ENCODE results near the gene BRAF.
"Not testable (repeated sequence)": the region's sequence is repeated elsewhere in the genome, so short reads cannot be mapped to it uniquely, and the experiment has no call there.

BRAF gene

DNA sequence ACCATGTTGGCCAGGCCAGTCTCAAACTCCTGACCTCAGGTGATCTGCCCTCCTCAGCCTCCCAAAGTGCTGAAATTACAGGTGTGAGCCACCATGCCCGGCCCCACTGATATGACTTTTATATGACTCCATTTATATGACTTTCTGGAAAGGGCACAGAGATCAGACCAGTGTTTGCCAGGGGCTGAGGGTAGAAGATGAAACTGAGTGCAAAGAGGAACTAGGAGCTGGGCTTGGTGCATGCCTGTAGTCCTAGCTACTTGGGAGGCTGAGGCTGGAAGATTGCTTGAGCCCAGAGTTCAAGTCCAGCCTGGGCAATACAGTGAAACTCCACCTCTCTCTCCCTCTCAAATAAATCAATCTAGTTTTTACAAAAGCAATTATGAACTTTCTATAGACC lies 7.5 kb downstream of the BRAF start:
- no peak for DNase-seq

GRCh38 chr7:140915935-140916555 lies 8.7 kb downstream of the BRAF start:
- DNase-seq = no peak

- peak in 1 of 2 experiments; percentile 6 for DNase-seq
These were observed 10.6 kb downstream of the BRAF start for GRCh38 chr7:140914083-140914482.

- DNase-seq = not testable (repeated sequence)
These were observed 11.2 kb downstream of the BRAF start for GRCh38 chr7:140913596-140913928.

GRCh38 chr7:140911746-140912145 lies 13.0 kb downstream of the BRAF start:
- DNase-seq = no peak

GRCh38 chr7:140909476-140910161 lies 15.1 kb downstream of the BRAF start:
- DNase-seq = no peak

- DNase-seq = no peak
These were observed 16.4 kb downstream of the BRAF start for GRCh38 chr7:140908361-140908760.

GRCh38 chr7:140903741-140904480 lies 20.8 kb downstream of the BRAF start:
- DNase-seq = no peak

DNA sequence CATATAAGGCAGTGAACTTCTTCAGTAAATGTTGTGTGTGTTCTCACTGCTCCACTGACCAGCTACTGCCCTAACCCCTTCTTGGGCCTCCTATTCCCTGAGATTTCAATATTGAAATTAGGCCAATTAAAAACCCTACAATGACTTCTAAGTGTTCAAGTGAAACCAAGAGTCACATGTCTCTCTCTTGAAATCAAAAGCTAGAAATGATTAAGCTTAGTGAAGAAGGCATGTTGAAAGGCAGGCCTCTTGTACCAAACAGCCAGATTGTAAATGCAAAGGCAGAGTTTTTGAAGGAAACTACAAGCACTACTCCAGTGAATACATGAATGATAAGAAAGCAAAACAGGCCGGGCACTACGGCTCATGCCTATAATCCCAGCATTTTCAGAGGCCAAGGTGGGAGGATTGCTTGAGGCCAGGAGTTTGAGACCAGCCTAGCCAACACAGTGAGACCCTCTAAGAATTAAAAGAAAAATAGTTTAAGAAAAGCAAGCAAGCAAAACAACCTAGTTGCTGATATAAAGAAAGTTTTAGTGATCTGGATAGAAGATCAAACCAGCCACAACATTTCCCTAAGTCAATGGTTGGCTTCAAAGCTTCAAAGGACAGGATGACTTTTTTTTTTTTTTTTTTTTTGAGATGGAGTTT lies 22.3 kb downstream of the BRAF start:
- no peak for DNase-seq

DNA sequence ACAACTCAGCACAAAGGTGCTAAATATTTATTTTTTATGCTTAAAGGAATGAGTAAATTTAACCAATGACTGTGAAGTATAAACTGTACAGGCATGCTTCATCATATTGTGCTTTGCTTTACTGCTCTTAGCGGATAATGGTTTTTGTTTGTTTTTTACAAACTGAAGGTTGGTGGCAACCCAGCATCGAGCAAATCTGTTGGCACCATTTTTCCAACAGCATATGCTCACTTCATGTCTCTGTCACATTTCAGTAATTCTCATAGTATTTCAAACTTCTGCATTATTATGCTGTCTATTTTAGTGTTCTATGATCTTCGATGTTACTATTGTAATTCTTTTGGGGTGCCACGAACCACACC lies 22.8 kb downstream of the BRAF start:
- no peak for DNase-seq

- DNase-seq = peak; percentile 21 to 57
These were observed 24.8 kb downstream of the BRAF start for GRCh38 chr7:140899883-140900282.

GRCh38 chr7:140898786-140899536 lies 25.8 kb downstream of the BRAF start:
- DNase-seq = peak; percentile 54 to 86

DNA sequence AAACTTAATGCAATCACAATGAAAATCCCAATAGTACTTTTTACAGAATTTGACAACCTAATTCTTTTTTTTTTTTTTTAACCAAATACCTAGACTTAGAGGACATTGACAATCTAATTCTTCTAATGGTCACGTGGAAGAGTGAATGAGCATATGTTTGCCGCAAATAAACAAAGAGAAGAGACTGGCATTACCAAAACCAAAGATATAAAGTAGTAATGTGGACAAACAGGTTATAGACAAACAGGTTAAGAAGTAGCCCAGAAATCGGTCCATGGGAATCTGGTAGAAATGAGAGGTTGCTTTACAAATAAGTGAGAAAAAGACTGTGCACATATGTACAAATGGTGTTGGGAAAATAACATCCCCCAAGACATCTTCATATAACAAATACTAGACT lies 27.7 kb downstream of the BRAF start:
- no peak for DNase-seq

GRCh38 chr7:140889645-140890044 lies 35.1 kb downstream of the BRAF start:
- DNase-seq = peak; percentile 89 to 93

- DNase-seq = no peak
These were observed 35.6 kb downstream of the BRAF start for GRCh38 chr7:140889150-140889549.

GRCh38 chr7:140888087-140888486 lies 36.6 kb downstream of the BRAF start:
- DNase-seq = no peak

GRCh38 chr7:140885735-140886334 lies 38.9 kb downstream of the BRAF start:
- DNase-seq = no peak

DNA sequence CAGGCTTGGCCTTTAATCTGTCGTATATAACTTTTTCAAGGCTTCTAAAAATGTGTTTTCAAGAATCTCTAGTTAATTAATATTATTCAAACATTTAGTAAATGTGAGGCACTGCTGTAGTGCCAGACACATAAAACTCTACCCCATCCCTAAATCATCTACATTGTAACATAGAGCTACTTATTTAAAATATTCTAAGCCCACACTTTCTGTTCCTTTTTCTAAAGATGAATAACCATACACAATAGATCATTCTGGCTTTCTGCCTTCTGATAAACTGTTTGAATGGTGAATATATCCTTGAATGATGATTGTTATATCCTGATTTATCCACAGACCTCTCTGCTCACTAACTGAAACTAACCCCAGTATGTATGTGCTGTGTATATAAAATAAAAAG lies 41.4 kb downstream of the BRAF start:
- no peak for DNase-seq

- not testable (repeated sequence) for DNase-seq
These were observed 41.9 kb downstream of the BRAF start for GRCh38 chr7:140882834-140883233.

DNA sequence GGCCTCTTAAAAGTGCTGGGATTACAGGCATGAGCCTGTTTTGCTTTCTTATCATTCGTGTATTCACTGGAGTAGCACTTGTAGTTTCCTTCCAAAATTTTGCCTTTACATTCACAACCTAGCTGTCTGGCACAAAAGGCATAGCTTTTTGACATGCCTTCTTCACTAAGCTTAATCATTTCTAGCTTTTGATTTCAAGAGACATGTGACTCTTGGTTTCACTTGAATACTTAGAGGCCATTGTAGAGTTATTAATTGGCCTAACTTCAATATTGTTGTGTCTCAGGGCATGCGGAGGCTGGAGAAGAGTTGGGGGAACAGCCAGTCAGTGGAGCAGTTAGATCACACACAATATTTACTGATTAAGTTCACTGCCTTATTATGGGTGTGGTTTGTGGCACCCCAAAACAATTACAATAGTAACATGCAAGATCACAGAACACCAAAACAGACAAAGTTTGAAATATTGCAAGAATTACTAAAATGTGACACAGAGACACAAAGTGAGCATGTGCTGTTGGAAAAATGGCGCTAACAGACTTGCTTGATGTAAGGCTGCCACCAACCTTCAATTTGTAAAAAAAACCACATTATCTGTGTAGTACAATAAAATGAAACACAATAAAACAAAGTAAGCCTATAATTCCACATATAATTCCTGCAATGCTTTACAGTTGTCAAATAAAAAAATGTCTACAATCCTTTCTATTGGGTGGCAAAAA lies 43.1 kb downstream of the BRAF start:
- DNase-seq = no peak

DNA sequence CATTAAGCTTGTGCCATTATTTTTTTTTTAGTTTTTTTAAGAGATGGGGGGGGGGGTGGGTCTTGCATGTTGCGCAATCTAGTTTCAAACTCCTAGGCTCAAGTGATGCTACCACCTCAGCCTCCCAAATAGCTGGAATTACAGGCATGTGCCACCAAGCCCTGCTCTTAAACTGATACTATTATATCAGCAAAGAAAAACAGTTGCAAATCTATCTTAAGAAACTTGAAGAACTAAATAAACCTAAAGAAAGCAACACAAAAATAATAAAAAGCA lies 47.5 kb downstream of the BRAF start:
- no peak for DNase-seq

Data from NCI-H524 (cell line).